Progenitor cell of endocrine pancreas (in vitro differentiated cells): ENCODE measurements around the gene ANO4. TPM values are rescaled to one million over a fixed set of nuclear protein-coding genes. Genes with fewer than 3 reads are reported as not detected.

Source experiments
- DNase-seq: peaks from one replicate; pipeline ENCODE4 v3.0.0; 2021; ENCODE audit warnings: low spot score; ENCODE audit not compliant: unreplicated experiment
- H3K27ac Mint-ChIP-seq: 2 replicates; pipeline ENCODE4 v1.8.0; 2021; ENCODE audit warnings: mild to moderate bottlenecking, moderate library complexity, mixed read lengths
- H3K27me3 Mint-ChIP-seq: 2 replicates; pipeline ENCODE4 v1.8.0; 2021; ENCODE audit warnings: mixed read lengths
- H3K36me3 Mint-ChIP-seq: 2 replicates; pipeline ENCODE4 v1.8.0; 2022; ENCODE audit warnings: mixed read lengths; ENCODE audit not compliant: insufficient read depth
- H3K4me1 Mint-ChIP-seq: 2 replicates; pipeline ENCODE4 v1.8.0; 2021; ENCODE audit warnings: low read depth, mixed read lengths
- H3K4me3 Mint-ChIP-seq: 2 replicates; pipeline ENCODE4 v1.8.0; 2021; ENCODE audit warnings: low read depth, mild to moderate bottlenecking, moderate library complexity, mixed read lengths
- H3K9me3 Mint-ChIP-seq: 2 replicates; pipeline ENCODE4 v1.8.0; 2021; ENCODE audit warnings: low read depth, mixed read lengths
- CTCF ChIP-seq: fragments of 200-600 bp; sonication (generic); IDR thresholded peaks from one replicate; pipeline ENCODE4 v1.5.0; 2021; ENCODE audit warnings: antibody characterized with exemption, mild to moderate bottlenecking; ENCODE audit not compliant: unreplicated experiment
- total RNA-seq: library from RNA; stranded (reverse); gene quantifications from 2 replicates; pipeline ENCODE4 v1.2.1, GENCODE V29; 2021

Gene ANO4
- total RNA-seq, 1 donor from 2014 or later = 0.38 TPM

- no peak overlapping the region for H3K4me3 Mint-ChIP-seq
- no peaks in the 10 kb centered on the region for H3K9me3 Mint-ChIP-seq
- H3K27ac Mint-ChIP-seq = no peak overlapping the region
- peaks cover 11% of the 10 kb centered on the region for H3K27me3 Mint-ChIP-seq
- no peaks in the 10 kb centered on the region for H3K36me3 Mint-ChIP-seq
- no peak for DNase-seq
- TF ChIP-seq CTCF = no peak
- no peaks in the 10 kb centered on the region for H3K4me1 Mint-ChIP-seq
Observed at GRCh38 chr12:100964028-100964427, 169.5 kb downstream of the ANO4 start.

- Mint-ChIP-seq H3K4me1 (no peaks in the 10 kb centered on the region), H3K4me3 (no peak overlapping the region), H3K27me3 (peaks cover 2% of the 10 kb centered on the region), H3K27ac (no peak overlapping the region), H3K36me3 (no peaks in the 10 kb centered on the region), H3K9me3 (no peaks in the 10 kb centered on the region)
- TF ChIP-seq CTCF = no peak
- DNase-seq = no peak
Observed at GRCh38 chr12:100967189-100967588, 172.6 kb downstream of the ANO4 start.

- H3K4me3 Mint-ChIP-seq = no peak overlapping the region
- DNase-seq = no peak
- no peak for TF ChIP-seq CTCF
- no peaks in the 10 kb centered on the region for H3K9me3 Mint-ChIP-seq
- H3K4me1 Mint-ChIP-seq = no peaks in the 10 kb centered on the region
- no peak overlapping the region for H3K27ac Mint-ChIP-seq
- no peaks in the 10 kb centered on the region for H3K36me3 Mint-ChIP-seq
- H3K27me3 Mint-ChIP-seq = no peaks in the 10 kb centered on the region
Observed at GRCh38 chr12:100970894-100971293, 176.3 kb downstream of the ANO4 start.

- Mint-ChIP-seq H3K9me3 (no peaks in the 10 kb centered on the region), H3K27ac (no peak overlapping the region), H3K4me3 (no peak overlapping the region), H3K27me3 (no peaks in the 10 kb centered on the region), H3K4me1 (no peaks in the 10 kb centered on the region), H3K36me3 (no peaks in the 10 kb centered on the region)
- DNase-seq = no peak
- no peak for TF ChIP-seq CTCF
Observed at GRCh38 chr12:100972121-100972520, 177.5 kb downstream of the ANO4 start.

- Mint-ChIP-seq H3K27ac (no peak overlapping the region), H3K4me1 (no peaks in the 10 kb centered on the region), H3K36me3 (no peaks in the 10 kb centered on the region), H3K27me3 (no peaks in the 10 kb centered on the region), H3K4me3 (no peak overlapping the region), H3K9me3 (no peaks in the 10 kb centered on the region)
- TF ChIP-seq CTCF = no peak
- DNase-seq = no peak
Observed at GRCh38 chr12:100974341-100974740, 179.8 kb downstream of the ANO4 start.
